GM06990 (cell line): ENCODE measurements around the gene PLAGL2.

ENCODE experiments used
- DNase-seq: peaks from one replicate; pipeline ENCODE4 v3.0.0-alpha.2; 2011; ENCODE audit not compliant: insufficient read length; ENCODE audit errors: extremely low read depth
- H3K27me3 ChIP-seq: replicated peaks from 2 replicates; pipeline ENCODE4 v1.6.0; 2011; ENCODE audit warnings: low read length; ENCODE audit not compliant: control insufficient read depth, insufficient read depth
- H3K36me3 ChIP-seq: 2 replicates; pipeline ENCODE4 v1.5.1; 2011; ENCODE audit warnings: low read length; ENCODE audit not compliant: control insufficient read depth, insufficient read depth
- H3K4me3 ChIP-seq: replicated peaks from 2 replicates; pipeline ENCODE4 v1.5.1; 2011; ENCODE audit warnings: low read depth, mild to moderate bottlenecking, control low read depth, low read length
- TF ChIP-seq, protein P1 (sequence below): IDR thresholded peaks from 2 replicates; pipeline ENCODE4 v1.5.1; 2011; ENCODE audit warnings: low read length, control low read depth, mild to moderate bottlenecking, inconsistent platforms; ENCODE audit not compliant: insufficient read depth, poor library complexity, severe bottlenecking

Gene PLAGL2

DNA sequence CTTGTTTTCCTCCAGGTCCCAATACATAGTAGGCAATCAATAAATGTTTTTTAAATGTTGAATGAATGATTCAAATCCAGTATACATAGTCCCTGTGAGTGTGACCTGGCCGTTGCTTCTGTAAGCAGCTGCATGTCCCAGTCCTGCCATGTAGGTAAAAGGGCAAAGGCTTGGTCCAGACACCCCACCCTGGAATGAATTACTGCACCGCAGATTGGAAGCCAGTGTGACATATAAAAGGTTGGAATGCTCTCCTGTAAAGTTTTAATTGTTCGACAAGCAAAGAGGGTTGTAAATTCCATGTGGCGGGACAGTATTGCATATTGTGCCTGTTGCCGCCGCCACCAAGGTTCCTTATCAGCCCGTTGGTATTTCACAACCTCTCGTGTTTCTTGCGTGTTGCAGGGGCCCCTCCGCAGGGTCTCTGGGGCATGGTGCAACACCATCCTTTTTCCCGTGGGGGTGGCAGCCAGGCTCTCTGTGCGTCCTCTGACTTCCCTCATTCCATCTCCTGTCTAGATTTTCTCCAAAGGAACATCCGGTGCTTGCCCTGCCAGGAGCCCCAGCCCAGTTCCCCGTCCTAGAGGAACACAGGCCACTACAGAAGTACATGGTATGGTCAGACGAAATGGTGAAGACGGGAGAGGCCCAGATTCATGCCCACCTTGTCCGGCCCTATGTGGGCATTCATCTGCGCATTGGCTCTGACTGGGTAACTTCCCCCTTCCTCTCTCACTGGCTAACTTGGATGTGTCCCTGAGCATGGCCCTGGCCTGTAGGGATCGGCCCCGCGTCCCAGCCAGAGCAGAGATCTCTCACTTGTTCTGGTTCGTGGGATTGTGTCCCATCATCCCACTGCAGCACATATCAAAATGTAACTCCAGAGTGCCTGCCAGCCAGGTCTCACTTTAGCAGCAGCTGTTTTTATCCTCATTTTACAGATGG lies 20.5 kb upstream of the PLAGL2 start:
- H3K36me3 ChIP-seq: peaks cover 25% of the 10 kb centered on the region

DNA sequence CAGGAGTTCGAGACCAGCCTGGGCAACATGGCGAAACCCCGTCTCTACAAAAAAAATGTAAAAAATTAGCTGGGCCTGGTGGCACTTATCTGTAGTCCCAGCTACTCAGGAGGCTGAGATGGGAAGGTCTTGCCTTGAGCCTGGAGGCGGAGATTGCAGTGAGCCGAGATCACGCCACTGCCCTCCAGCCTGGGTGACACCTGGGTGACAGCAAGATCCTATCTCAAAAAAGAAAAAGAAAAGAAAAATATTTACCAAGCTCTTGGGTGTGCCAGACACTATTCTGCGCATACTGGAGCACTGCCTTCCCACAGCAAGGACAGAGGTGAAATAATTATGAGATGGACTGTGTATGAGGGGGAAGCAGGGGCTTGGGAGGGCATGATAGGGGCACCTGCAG lies 19.8 kb upstream of the PLAGL2 start:
- Histone ChIP-seq H3K36me3 (peaks cover 24% of the 10 kb centered on the region), H3K4me3 (no peak overlapping the region), H3K27me3 (no peaks in the 10 kb centered on the region)
- TF ChIP-seq, protein P1, sequence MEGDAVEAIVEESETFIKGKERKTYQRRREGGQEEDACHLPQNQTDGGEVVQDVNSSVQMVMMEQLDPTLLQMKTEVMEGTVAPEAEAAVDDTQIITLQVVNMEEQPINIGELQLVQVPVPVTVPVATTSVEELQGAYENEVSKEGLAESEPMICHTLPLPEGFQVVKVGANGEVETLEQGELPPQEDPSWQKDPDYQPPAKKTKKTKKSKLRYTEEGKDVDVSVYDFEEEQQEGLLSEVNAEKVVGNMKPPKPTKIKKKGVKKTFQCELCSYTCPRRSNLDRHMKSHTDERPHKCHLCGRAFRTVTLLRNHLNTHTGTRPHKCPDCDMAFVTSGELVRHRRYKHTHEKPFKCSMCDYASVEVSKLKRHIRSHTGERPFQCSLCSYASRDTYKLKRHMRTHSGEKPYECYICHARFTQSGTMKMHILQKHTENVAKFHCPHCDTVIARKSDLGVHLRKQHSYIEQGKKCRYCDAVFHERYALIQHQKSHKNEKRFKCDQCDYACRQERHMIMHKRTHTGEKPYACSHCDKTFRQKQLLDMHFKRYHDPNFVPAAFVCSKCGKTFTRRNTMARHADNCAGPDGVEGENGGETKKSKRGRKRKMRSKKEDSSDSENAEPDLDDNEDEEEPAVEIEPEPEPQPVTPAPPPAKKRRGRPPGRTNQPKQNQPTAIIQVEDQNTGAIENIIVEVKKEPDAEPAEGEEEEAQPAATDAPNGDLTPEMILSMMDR: no peak
- DNase-seq: no peak

More for the DNA sequence above, 20.5 kb upstream of the PLAGL2 start:
- H3K27me3 ChIP-seq: no peaks in the 10 kb centered on the region
- no peak overlapping the region for H3K4me3 ChIP-seq
- TF ChIP-seq, protein P1: no peak
- DNase-seq: no peak

DNA sequence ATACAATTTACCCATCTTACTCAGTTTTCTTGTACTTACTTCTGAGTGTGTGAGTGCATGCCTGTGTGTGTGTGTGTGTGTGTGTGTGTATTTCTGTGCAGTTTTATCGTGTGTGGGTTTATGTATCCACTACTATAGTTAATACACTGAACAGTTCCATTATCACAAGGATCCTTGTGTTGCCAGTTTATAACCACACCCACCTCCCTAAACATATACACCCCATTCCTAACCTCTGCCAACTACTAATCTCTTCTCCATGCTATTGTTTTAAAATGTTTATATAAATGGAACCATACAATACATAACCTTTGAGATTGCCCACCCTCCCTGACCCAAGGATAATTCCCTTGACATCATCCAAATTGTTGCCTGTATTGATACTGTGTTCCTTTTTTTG lies 18.8 kb upstream of the PLAGL2 start:
- H3K27me3 ChIP-seq: no peaks in the 10 kb centered on the region
- no peak overlapping the region for H3K4me3 ChIP-seq
- DNase-seq: no peak
- H3K36me3 ChIP-seq: peaks cover 24% of the 10 kb centered on the region
- TF ChIP-seq, protein P1: no peak

DNA sequence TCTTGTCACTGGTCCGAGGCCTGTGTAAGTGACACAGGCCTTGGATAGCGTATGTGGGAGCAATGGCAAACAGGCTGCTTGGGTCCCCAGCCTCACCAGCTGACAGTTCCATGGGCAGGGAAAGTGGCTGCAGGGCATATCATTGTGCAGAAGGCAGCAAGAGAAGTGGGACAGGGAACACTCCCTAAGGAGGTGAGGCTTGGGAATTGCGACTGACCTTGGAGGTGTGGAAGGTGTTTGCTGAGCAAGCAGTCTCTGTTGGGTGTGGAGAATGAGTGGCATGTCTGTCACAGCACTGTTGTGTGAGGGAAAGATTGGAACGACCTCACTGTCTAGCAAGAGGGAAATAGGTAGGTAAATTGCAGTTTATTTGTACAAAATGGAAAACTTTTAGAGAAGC lies 16.9 kb upstream of the PLAGL2 start:
- H3K36me3 ChIP-seq: peaks cover 23% of the 10 kb centered on the region
- H3K4me3 ChIP-seq: no peak overlapping the region
- no peak for DNase-seq

DNA sequence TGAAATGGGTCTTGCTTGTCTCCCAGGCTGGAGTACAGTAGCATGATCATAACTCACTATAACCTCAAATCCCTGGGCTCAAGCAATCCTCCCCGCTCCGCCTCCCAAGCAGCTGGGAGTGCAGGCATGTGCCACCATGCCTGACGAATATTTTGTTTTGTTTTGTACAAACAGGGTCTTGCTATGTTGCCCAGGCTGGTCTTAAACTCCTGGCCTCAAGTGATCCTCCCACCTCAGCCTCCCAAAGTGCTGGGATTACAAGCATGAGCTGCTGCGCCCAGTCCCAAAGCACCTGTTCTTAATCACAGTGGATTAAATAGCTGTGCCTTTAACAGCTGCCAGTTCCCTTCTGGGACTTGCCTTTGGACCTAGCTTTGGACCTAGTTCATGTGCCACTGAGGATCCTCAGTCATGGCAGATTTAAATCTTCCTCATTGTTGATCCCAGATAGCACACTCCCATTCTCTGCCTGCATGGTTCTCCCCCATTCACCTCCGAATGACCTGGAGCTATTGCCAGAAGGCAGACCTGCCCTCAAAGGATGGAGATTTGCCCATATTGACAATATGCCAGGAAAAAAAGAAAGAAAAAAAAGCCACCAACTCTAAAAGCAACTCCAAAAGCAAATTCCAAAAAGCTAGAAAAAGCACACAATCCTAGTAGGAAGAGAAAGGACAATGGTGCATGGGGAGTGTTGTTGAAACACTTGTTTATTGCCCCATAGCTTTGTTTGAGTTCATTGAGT lies 10.8 kb upstream of the PLAGL2 start:
- H3K27me3 ChIP-seq: no peaks in the 10 kb centered on the region
- DNase-seq: no peak
- peaks cover 30% of the 10 kb centered on the region for H3K36me3 ChIP-seq
- no peak overlapping the region for H3K4me3 ChIP-seq
- TF ChIP-seq, protein P1: no peak

More for the DNA sequence above, 16.9 kb upstream of the PLAGL2 start:
- H3K27me3 ChIP-seq: no peaks in the 10 kb centered on the region
- TF ChIP-seq, protein P1: no peak
